AG09309 (cell line): ENCODE results near the gene SLC4A4.

Experiments
- DNase-seq: peaks from one replicate; pipeline ENCODE4 v3.0.0-alpha.2; 2010; ENCODE audit warnings: low read depth
- H3K4me3 ChIP-seq: 2 replicates; pipeline ENCODE4 v1.5.1; 2011; ENCODE audit warnings: mild to moderate bottlenecking, low read depth, low read length, moderate library complexity; ENCODE audit not compliant: control insufficient read depth
- TF ChIP-seq, protein P1 (sequence below): IDR thresholded peaks from 2 replicates; pipeline ENCODE4 v1.5.1; 2011; ENCODE audit warnings: mild to moderate bottlenecking, low read depth, low read length, inconsistent platforms; ENCODE audit not compliant: insufficient read depth, control insufficient read depth; ENCODE audit errors: missing control alignments

Gene SLC4A4

DNA sequence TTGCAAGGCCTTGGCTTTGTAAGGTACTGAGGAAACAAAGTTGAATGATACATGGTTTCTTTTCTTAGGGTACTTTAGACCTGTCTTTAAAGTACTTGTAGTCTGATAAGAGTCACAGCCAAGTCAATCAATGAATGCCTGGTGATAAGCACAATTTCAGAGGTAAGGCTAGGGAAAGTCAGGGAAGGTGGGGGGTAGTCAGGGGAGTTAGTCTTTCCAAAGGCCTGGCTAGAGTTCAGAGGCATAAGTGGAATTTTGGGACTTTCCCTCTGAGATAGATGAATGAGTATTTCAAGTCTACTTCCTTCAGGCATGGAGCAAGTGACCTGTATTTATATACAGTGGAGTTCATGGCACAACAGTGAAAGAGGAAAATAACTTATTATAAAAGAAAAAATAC, 78.3 kb downstream of the SLC4A4 start:
- TF ChIP-seq, protein P1, sequence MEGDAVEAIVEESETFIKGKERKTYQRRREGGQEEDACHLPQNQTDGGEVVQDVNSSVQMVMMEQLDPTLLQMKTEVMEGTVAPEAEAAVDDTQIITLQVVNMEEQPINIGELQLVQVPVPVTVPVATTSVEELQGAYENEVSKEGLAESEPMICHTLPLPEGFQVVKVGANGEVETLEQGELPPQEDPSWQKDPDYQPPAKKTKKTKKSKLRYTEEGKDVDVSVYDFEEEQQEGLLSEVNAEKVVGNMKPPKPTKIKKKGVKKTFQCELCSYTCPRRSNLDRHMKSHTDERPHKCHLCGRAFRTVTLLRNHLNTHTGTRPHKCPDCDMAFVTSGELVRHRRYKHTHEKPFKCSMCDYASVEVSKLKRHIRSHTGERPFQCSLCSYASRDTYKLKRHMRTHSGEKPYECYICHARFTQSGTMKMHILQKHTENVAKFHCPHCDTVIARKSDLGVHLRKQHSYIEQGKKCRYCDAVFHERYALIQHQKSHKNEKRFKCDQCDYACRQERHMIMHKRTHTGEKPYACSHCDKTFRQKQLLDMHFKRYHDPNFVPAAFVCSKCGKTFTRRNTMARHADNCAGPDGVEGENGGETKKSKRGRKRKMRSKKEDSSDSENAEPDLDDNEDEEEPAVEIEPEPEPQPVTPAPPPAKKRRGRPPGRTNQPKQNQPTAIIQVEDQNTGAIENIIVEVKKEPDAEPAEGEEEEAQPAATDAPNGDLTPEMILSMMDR, result no peak
- no peak overlapping the region for H3K4me3 ChIP-seq
- no peak for DNase-seq

DNA sequence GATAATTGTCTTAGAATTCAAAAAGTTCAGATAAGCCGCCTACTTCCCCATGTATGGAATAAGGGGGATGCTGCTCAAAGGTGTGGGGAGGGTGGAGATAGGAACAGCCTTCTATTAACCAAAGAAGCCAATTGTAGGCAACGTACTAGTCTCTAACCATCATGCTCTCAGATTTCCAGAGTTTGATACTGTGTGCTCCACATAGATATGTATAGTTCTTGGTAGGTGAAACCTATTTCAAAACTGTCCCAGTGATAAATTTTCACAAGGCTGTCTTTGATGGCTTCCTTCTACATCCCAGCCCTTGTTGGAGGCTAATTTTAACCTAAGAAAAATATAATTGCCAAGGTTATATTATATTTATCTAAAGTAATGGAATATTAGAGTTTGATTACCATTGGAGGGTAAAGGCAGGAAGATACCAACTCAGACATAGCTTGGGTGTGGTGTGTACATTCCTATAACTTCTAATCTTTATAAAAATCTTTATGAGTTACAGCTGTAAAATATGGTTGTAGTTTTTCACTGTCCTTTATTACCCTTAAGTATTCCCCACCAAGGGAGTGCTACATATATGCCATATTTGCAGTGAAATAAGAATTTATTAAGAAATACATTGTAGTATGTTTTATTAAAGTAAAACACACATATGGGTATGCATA, 87.7 kb downstream of the SLC4A4 start:
- TF ChIP-seq, protein P1, result no peak

DNA sequence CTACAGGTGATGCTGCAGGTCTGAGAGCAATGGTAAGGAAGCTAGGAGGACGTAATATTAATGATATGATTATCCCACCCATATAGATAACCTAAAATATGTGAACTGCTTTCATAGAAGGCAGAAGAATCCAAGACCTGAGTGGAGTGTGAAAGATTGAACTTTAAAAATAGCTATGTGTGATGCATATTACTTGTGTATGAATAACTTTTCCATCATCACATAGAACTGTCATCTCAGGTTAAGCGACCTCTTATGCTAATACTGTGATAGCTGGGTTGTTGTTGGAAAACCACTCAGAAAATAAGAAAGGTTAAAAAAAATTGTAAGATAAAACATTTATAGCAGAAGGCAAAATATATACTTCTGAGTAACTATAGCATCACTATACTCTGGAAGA, 90.3 kb downstream of the SLC4A4 start:
- TF ChIP-seq, protein P1, result no peak
- H3K4me3 ChIP-seq, result no peak overlapping the region
- DNase-seq, result no peak

More for the DNA sequence above, 87.7 kb downstream of the SLC4A4 start:
- H3K4me3 ChIP-seq, result no peak overlapping the region
- DNase-seq, result no peak

DNA sequence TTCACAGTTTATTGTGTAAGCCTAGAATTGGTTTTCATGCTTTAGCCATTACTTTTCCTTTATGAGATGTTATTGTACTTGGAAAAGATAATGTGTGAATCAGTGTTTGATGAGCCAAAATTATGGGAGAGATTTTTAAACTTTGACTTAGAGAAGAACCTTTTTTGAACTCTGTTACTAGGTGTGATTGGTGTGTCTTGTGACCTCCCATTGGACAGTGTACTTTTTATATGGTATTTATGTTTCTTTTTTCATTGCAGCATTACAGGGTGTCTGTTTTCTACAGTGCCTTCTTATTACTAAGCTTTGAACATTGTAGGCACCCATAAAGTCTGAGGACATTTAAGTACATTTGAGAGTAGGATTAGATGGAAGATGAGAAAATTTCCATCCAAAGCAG, 91.1 kb downstream of the SLC4A4 start:
- TF ChIP-seq, protein P1, result no peak
- DNase-seq, result no peak
- H3K4me3 ChIP-seq, result no peak overlapping the region

DNA sequence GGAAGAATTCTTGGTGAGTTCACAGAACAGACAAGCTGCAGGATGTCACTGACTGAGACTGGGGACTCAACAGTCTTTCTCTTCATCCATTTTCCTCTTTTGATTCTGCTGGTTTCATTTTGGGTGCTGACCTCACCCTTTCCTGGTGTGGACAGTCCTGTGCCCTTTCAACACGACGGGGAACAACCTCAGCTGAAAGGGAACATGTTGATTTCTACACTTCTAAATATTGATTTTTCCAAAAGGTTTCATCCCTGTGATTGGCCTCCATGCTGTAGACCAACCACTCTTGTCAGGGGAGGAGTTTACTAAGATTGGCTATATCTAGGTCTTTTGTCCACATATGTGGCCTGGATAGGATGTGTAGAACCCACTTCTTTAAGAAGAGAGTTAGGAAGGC, 91.8 kb downstream of the SLC4A4 start:
- no peak for DNase-seq
- H3K4me3 ChIP-seq, result no peak overlapping the region
- TF ChIP-seq, protein P1, result no peak

DNA sequence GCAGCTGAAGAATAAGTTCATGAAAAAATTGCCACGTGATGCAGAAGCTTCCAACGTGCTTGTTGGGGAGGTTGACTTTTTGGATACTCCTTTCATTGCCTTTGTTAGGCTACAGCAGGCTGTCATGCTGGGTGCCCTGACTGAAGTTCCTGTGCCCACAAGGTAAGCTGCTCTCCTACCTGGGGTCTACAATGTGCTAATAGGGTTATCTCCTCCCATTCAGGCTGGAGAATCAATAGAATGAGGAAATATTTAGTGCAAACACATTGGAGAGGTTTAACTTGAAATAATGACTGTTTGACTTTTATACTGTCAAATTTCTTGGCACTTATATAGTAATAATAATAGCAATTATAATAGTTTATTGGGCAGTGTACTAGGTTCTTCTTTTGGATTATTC, 101.8 kb downstream of the SLC4A4 start:
- no peak for DNase-seq
- TF ChIP-seq, protein P1, result no peak
- no peak overlapping the region for H3K4me3 ChIP-seq
